ENCODE data around the gene DMRTB1.
A peak's percentile ranks its signal among the peaks of the same experiment; 100 is the strongest.

Gene DMRTB1

GRCh38 chr1:53459321-53460175 is at the start of gene DMRTB1:
DMRTB1 (plus strand) TSS chr1:53459399; CDS start chr1:53459454, 55 bp downstream.
- Mint-ChIP-seq H3K36me3 (ENCODE audit: low read depth) (no peaks in the 10 kb centered on the region), H3K27me3 (ENCODE audit: low read depth) (peaks cover 5% of the 10 kb centered on the region), H3K4me3 (no peak within 1 kb of the TSS), H3K27ac (no peak within 1 kb of the TSS), H3K4me1 (ENCODE audit: low read depth) (no peaks in the 10 kb centered on the region), H3K9me3 (no peaks in the 10 kb centered on the region)
- DNase-seq (ENCODE audit: low spot score), result no peak

GRCh38 chr1:53409695-53410094 is 49.5 kb upstream of the DMRTB1 start:
- no peaks in the 10 kb centered on the region for H3K36me3 Mint-ChIP-seq (ENCODE audit: low read depth)
- no peaks in the 10 kb centered on the region for H3K9me3 Mint-ChIP-seq
- no peak for DNase-seq (ENCODE audit: low spot score)
- peaks cover 32% of the 10 kb centered on the region for H3K4me1 Mint-ChIP-seq (ENCODE audit: low read depth)
- H3K4me3 Mint-ChIP-seq, result no peak overlapping the region
- no peaks in the 10 kb centered on the region for H3K27me3 Mint-ChIP-seq (ENCODE audit: low read depth)
- H3K27ac Mint-ChIP-seq, result peak overlapping the region; percentile 23

- no peaks in the 10 kb centered on the region for H3K36me3 Mint-ChIP-seq (ENCODE audit: low read depth)
- H3K9me3 Mint-ChIP-seq, result no peaks in the 10 kb centered on the region
- no peak overlapping the region for H3K27ac Mint-ChIP-seq
- DNase-seq (ENCODE audit: low spot score), result no peak
- peaks cover 36% of the 10 kb centered on the region for H3K4me1 Mint-ChIP-seq (ENCODE audit: low read depth)
- H3K27me3 Mint-ChIP-seq (ENCODE audit: low read depth), result no peaks in the 10 kb centered on the region
- no peak overlapping the region for H3K4me3 Mint-ChIP-seq
These were observed 49.1 kb upstream of the DMRTB1 start for GRCh38 chr1:53410100-53410541.

GRCh38 chr1:53410701-53411100 is 48.5 kb upstream of the DMRTB1 start:
- H3K4me3 Mint-ChIP-seq, result no peak overlapping the region
- DNase-seq (ENCODE audit: low spot score), result no peak
- H3K27me3 Mint-ChIP-seq (ENCODE audit: low read depth), result no peaks in the 10 kb centered on the region
- H3K9me3 Mint-ChIP-seq, result no peaks in the 10 kb centered on the region
- peaks cover 37% of the 10 kb centered on the region for H3K4me1 Mint-ChIP-seq (ENCODE audit: low read depth)
- no peaks in the 10 kb centered on the region for H3K36me3 Mint-ChIP-seq (ENCODE audit: low read depth)
- no peak overlapping the region for H3K27ac Mint-ChIP-seq

GRCh38 chr1:53411541-53412152 is 47.6 kb upstream of the DMRTB1 start:
- Mint-ChIP-seq H3K4me1 (ENCODE audit: low read depth) (peaks cover 37% of the 10 kb centered on the region), H3K27ac (peak overlapping the region; percentile 99), H3K36me3 (ENCODE audit: low read depth) (no peaks in the 10 kb centered on the region), H3K9me3 (no peaks in the 10 kb centered on the region), H3K4me3 (peak overlapping the region; percentile 39), H3K27me3 (ENCODE audit: low read depth) (no peaks in the 10 kb centered on the region)
- DNase-seq (ENCODE audit: low spot score), result peak; percentile 53

- Mint-ChIP-seq H3K36me3 (ENCODE audit: low read depth) (no peaks in the 10 kb centered on the region), H3K9me3 (no peaks in the 10 kb centered on the region), H3K4me3 (peak overlapping the region; percentile 66), H3K27ac (peak overlapping the region; percentile 99), H3K4me1 (ENCODE audit: low read depth) (peaks cover 39% of the 10 kb centered on the region), H3K27me3 (ENCODE audit: low read depth) (no peaks in the 10 kb centered on the region)
- no peak for DNase-seq (ENCODE audit: low spot score)
These were observed 46.7 kb upstream of the DMRTB1 start for GRCh38 chr1:53412285-53413174.

GRCh38 chr1:53413175-53414001 is 45.8 kb upstream of the DMRTB1 start:
- Mint-ChIP-seq H3K27ac (peak overlapping the region; percentile 99), H3K4me1 (ENCODE audit: low read depth) (peaks cover 39% of the 10 kb centered on the region), H3K9me3 (no peaks in the 10 kb centered on the region), H3K4me3 (peak overlapping the region; percentile 66), H3K27me3 (ENCODE audit: low read depth) (no peaks in the 10 kb centered on the region), H3K36me3 (ENCODE audit: low read depth) (no peaks in the 10 kb centered on the region)
- DNase-seq (ENCODE audit: low spot score), result peak; percentile 85

GRCh38 chr1:53414632-53415031 is 44.6 kb upstream of the DMRTB1 start:
- H3K27me3 Mint-ChIP-seq (ENCODE audit: low read depth), result no peaks in the 10 kb centered on the region

GRCh38 chr1:53415432-53415831 is 43.8 kb upstream of the DMRTB1 start:
- no peaks in the 10 kb centered on the region for H3K36me3 Mint-ChIP-seq (ENCODE audit: low read depth)
- DNase-seq (ENCODE audit: low spot score), result no peak
- H3K4me3 Mint-ChIP-seq, result no peak overlapping the region
- H3K27me3 Mint-ChIP-seq (ENCODE audit: low read depth), result no peaks in the 10 kb centered on the region
- H3K27ac Mint-ChIP-seq, result peak overlapping the region; percentile 48
- H3K4me1 Mint-ChIP-seq (ENCODE audit: low read depth), result peaks cover 39% of the 10 kb centered on the region
- no peaks in the 10 kb centered on the region for H3K9me3 Mint-ChIP-seq

More at GRCh38 chr1:53414632-53415031, 44.6 kb upstream of the DMRTB1 start:
- no peaks in the 10 kb centered on the region for H3K9me3 Mint-ChIP-seq
- DNase-seq (ENCODE audit: low spot score), result no peak
- H3K36me3 Mint-ChIP-seq (ENCODE audit: low read depth), result no peaks in the 10 kb centered on the region
- H3K4me1 Mint-ChIP-seq (ENCODE audit: low read depth), result peaks cover 39% of the 10 kb centered on the region
- H3K4me3 Mint-ChIP-seq, result no peak overlapping the region
- H3K27ac Mint-ChIP-seq, result peak overlapping the region; percentile 99

- Mint-ChIP-seq H3K36me3 (ENCODE audit: low read depth) (no peaks in the 10 kb centered on the region), H3K4me3 (no peak overlapping the region), H3K4me1 (ENCODE audit: low read depth) (peaks cover 36% of the 10 kb centered on the region), H3K27ac (no peak overlapping the region), H3K27me3 (ENCODE audit: low read depth) (peaks cover 2% of the 10 kb centered on the region), H3K9me3 (peaks cover 3% of the 10 kb centered on the region)
- no peak for DNase-seq (ENCODE audit: low spot score)
These were observed 42.9 kb upstream of the DMRTB1 start for GRCh38 chr1:53416269-53416813.

- H3K4me3 Mint-ChIP-seq, result no peak overlapping the region
- peaks cover 29% of the 10 kb centered on the region for H3K4me1 Mint-ChIP-seq (ENCODE audit: low read depth)
These were observed 42.1 kb upstream of the DMRTB1 start for GRCh38 chr1:53417074-53417511.

GRCh38 chr1:53419034-53419433 is 40.2 kb upstream of the DMRTB1 start:
- no peaks in the 10 kb centered on the region for H3K36me3 Mint-ChIP-seq (ENCODE audit: low read depth)
- H3K4me1 Mint-ChIP-seq (ENCODE audit: low read depth), result peaks cover 11% of the 10 kb centered on the region
- peaks cover 5% of the 10 kb centered on the region for H3K27me3 Mint-ChIP-seq (ENCODE audit: low read depth)
- no peak overlapping the region for H3K27ac Mint-ChIP-seq
- H3K4me3 Mint-ChIP-seq, result no peak overlapping the region
- no peak for DNase-seq (ENCODE audit: low spot score)
- peaks cover 7% of the 10 kb centered on the region for H3K9me3 Mint-ChIP-seq

More at GRCh38 chr1:53417074-53417511, 42.1 kb upstream of the DMRTB1 start:
- Mint-ChIP-seq H3K27ac (no peak overlapping the region), H3K9me3 (peaks cover 7% of the 10 kb centered on the region), H3K36me3 (ENCODE audit: low read depth) (no peaks in the 10 kb centered on the region), H3K27me3 (ENCODE audit: low read depth) (peaks cover 5% of the 10 kb centered on the region)
- no peak for DNase-seq (ENCODE audit: low spot score)

- H3K27me3 Mint-ChIP-seq (ENCODE audit: low read depth), result peaks cover 5% of the 10 kb centered on the region
- no peak overlapping the region for H3K27ac Mint-ChIP-seq
- peaks cover 7% of the 10 kb centered on the region for H3K9me3 Mint-ChIP-seq
- H3K4me1 Mint-ChIP-seq (ENCODE audit: low read depth), result peaks cover 2% of the 10 kb centered on the region
- H3K36me3 Mint-ChIP-seq (ENCODE audit: low read depth), result no peaks in the 10 kb centered on the region
- H3K4me3 Mint-ChIP-seq, result no peak overlapping the region
- no peak for DNase-seq (ENCODE audit: low spot score)
These were observed 38.9 kb upstream of the DMRTB1 start for GRCh38 chr1:53420341-53420740.
